ENCODE data around the gene PDE2A. TPM values are rescaled to one million over a fixed set of nuclear protein-coding genes. Genes with fewer than 3 reads are reported as not detected.

Gene PDE2A
- total RNA-seq, 2 donors from 2014 or later, result 0.77 to 1.7 TPM

- H3K36me3 Mint-ChIP-seq (ENCODE audit: insufficient read depth in 2 of 2), result peaks cover 0 to 1% of the 10 kb centered on the region in 2 donors
- no peak for ATAC-seq (replicated peaks in 1 of 2)
- peaks cover 74% of the 10 kb centered on the region for H3K27me3 Mint-ChIP-seq (ENCODE audit: low read depth)
- H3K27ac Mint-ChIP-seq, result no peak overlapping the region
- no peaks in the 10 kb centered on the region for H3K9me3 Mint-ChIP-seq
- no peak for DNase-seq
- no peak overlapping the region for H3K4me3 Mint-ChIP-seq
- H3K4me1 Mint-ChIP-seq (ENCODE audit: low read depth), result peaks cover 13% of the 10 kb centered on the region
These were observed 809 bp downstream of the PDE2A start for GRCh38 chr11:72673284-72673942.

GRCh38 chr11:72672597-72673238, 1.5 kb downstream of the PDE2A start:
- Mint-ChIP-seq H3K27me3 (ENCODE audit: low read depth) (peaks cover 67% of the 10 kb centered on the region), H3K4me3 (no peak overlapping the region), H3K4me1 (ENCODE audit: low read depth) (peaks cover 16% of the 10 kb centered on the region), H3K9me3 (no peaks in the 10 kb centered on the region), H3K36me3 (ENCODE audit: insufficient read depth in 2 of 2) (peaks cover under 1 to 1% of the 10 kb centered on the region in 2 donors), H3K27ac (no peak overlapping the region)
- ATAC-seq (replicated peaks in 1 of 2), result no peak
- DNase-seq, result no peak

GRCh38 chr11:72671152-72672099, 2.8 kb downstream of the PDE2A start:
- Mint-ChIP-seq H3K9me3 (peaks cover 0 to 2% of the 10 kb centered on the region in 2 donors), H3K36me3 (ENCODE audit: insufficient read depth in 2 of 2) (peaks cover 3 to 7% of the 10 kb centered on the region in 2 donors), H3K27ac (no peak overlapping the region), H3K27me3 (ENCODE audit: low read depth) (peaks cover 59% of the 10 kb centered on the region), H3K4me1 (ENCODE audit: low read depth) (peaks cover 19% of the 10 kb centered on the region), H3K4me3 (no peak overlapping the region)
- DNase-seq (no peak), ATAC-seq (replicated peaks in 1 of 2) (no peak)

- Mint-ChIP-seq H3K27me3 (ENCODE audit: low read depth) (peaks cover 53% of the 10 kb centered on the region), H3K27ac (no peak overlapping the region), H3K9me3 (peaks cover 0 to 2% of the 10 kb centered on the region in 2 donors), H3K36me3 (ENCODE audit: insufficient read depth in 2 of 2) (peaks cover 3 to 7% of the 10 kb centered on the region in 2 donors), H3K4me3 (no peak overlapping the region), H3K4me1 (ENCODE audit: low read depth) (peaks cover 19% of the 10 kb centered on the region)
- ATAC-seq (replicated peaks in 1 of 2) (no peak), DNase-seq (no peak)
These were observed 4.2 kb downstream of the PDE2A start for GRCh38 chr11:72670041-72670440.

GRCh38 chr11:72669527-72669926, 4.7 kb downstream of the PDE2A start:
- H3K4me1 Mint-ChIP-seq (ENCODE audit: low read depth), result peaks cover 17% of the 10 kb centered on the region
- H3K27me3 Mint-ChIP-seq (ENCODE audit: low read depth), result peaks cover 48% of the 10 kb centered on the region
- DNase-seq (peak; percentile 29 to 31), ATAC-seq (replicated peaks in 1 of 2) (peak in 1 of 2 donors; percentile 33)
- H3K27ac Mint-ChIP-seq, result no peak overlapping the region
- peaks cover 0 to 2% of the 10 kb centered on the region in 2 donors for H3K9me3 Mint-ChIP-seq
- H3K4me3 Mint-ChIP-seq, result no peak overlapping the region
- H3K36me3 Mint-ChIP-seq (ENCODE audit: insufficient read depth in 2 of 2), result peaks cover 3 to 7% of the 10 kb centered on the region in 2 donors

GRCh38 chr11:72668629-72669347, 5.4 kb downstream of the PDE2A start:
- H3K4me1 Mint-ChIP-seq (ENCODE audit: low read depth), result peaks cover 15% of the 10 kb centered on the region
- peak; percentile 79 to 89 for DNase-seq

GRCh38 chr11:72665911-72666472, 8.2 kb downstream of the PDE2A start:
- ATAC-seq (replicated peaks in 1 of 2) (no peak), DNase-seq (no peak)
- no peak overlapping the region for H3K27ac Mint-ChIP-seq
- peaks cover 15% of the 10 kb centered on the region for H3K4me1 Mint-ChIP-seq (ENCODE audit: low read depth)
- H3K36me3 Mint-ChIP-seq (ENCODE audit: insufficient read depth in 2 of 2), result peaks cover 3 to 7% of the 10 kb centered on the region in 2 donors
- H3K27me3 Mint-ChIP-seq (ENCODE audit: low read depth), result peaks cover 14% of the 10 kb centered on the region
- H3K9me3 Mint-ChIP-seq, result peaks cover 0 to 2% of the 10 kb centered on the region in 2 donors
- H3K4me3 Mint-ChIP-seq, result no peak overlapping the region

More at GRCh38 chr11:72668629-72669347, 5.4 kb downstream of the PDE2A start:
- Mint-ChIP-seq H3K36me3 (ENCODE audit: insufficient read depth in 2 of 2) (peaks cover 3 to 7% of the 10 kb centered on the region in 2 donors), H3K27me3 (ENCODE audit: low read depth) (peaks cover 40% of the 10 kb centered on the region), H3K4me3 (peak overlapping the region; percentile 20 to 30), H3K27ac (peak overlapping the region; percentile 31), H3K9me3 (peaks cover 0 to 2% of the 10 kb centered on the region in 2 donors)
- peak; percentile 92 to 94 for ATAC-seq (replicated peaks in 1 of 2)

GRCh38 chr11:72662036-72662435, 12.2 kb downstream of the PDE2A start:
- Mint-ChIP-seq H3K9me3 (peaks cover 0 to under 1% of the 10 kb centered on the region in 2 donors), H3K4me3 (no peak overlapping the region), H3K27ac (no peak overlapping the region), H3K36me3 (ENCODE audit: insufficient read depth in 2 of 2) (peaks cover under 1 to 1% of the 10 kb centered on the region in 2 donors), H3K4me1 (ENCODE audit: low read depth) (no peaks in the 10 kb centered on the region), H3K27me3 (ENCODE audit: low read depth) (peaks cover 17% of the 10 kb centered on the region)
- ATAC-seq (replicated peaks in 1 of 2) (no peak), DNase-seq (no peak)

- H3K4me3 Mint-ChIP-seq, result no peak overlapping the region
- H3K9me3 Mint-ChIP-seq, result no peaks in the 10 kb centered on the region
- H3K4me1 Mint-ChIP-seq (ENCODE audit: low read depth), result no peaks in the 10 kb centered on the region
- H3K27me3 Mint-ChIP-seq (ENCODE audit: low read depth), result peaks cover 17% of the 10 kb centered on the region
- DNase-seq (no peak), ATAC-seq (replicated peaks in 1 of 2) (no peak)
- H3K36me3 Mint-ChIP-seq (ENCODE audit: insufficient read depth in 2 of 2), result no peaks in the 10 kb centered on the region
- H3K27ac Mint-ChIP-seq, result no peak overlapping the region
These were observed 12.7 kb downstream of the PDE2A start for GRCh38 chr11:72661486-72661885.

GRCh38 chr11:72658989-72659640, 15.1 kb downstream of the PDE2A start:
- DNase-seq (no peak), ATAC-seq (replicated peaks in 1 of 2) (no peak)
- H3K9me3 Mint-ChIP-seq, result no peaks in the 10 kb centered on the region
- H3K27me3 Mint-ChIP-seq (ENCODE audit: low read depth), result peaks cover 11% of the 10 kb centered on the region
- H3K4me3 Mint-ChIP-seq, result no peak overlapping the region
- H3K27ac Mint-ChIP-seq, result no peak overlapping the region
- H3K4me1 Mint-ChIP-seq (ENCODE audit: low read depth), result no peaks in the 10 kb centered on the region
- no peaks in the 10 kb centered on the region for H3K36me3 Mint-ChIP-seq (ENCODE audit: insufficient read depth in 2 of 2)

GRCh38 chr11:72657411-72658100, 16.7 kb downstream of the PDE2A start:
- Mint-ChIP-seq H3K27me3 (ENCODE audit: low read depth) (peaks cover 11% of the 10 kb centered on the region), H3K4me3 (no peak overlapping the region)
- no peak for DNase-seq

More at GRCh38 chr11:72657411-72658100, 16.7 kb downstream of the PDE2A start:
- no peak for ATAC-seq (replicated peaks in 1 of 2)
- Mint-ChIP-seq H3K36me3 (ENCODE audit: insufficient read depth in 2 of 2) (no peaks in the 10 kb centered on the region), H3K27ac (no peak overlapping the region), H3K9me3 (no peaks in the 10 kb centered on the region), H3K4me1 (ENCODE audit: low read depth) (no peaks in the 10 kb centered on the region)
